ENCODE measurements around the gene DACH1.

DACH1 gene

GRCh38 chr13:71714802-71715375 lies 152.1 kb downstream of the DACH1 start:
- in situ Hi-C loops (cut with MboI; ENCODE audit: low sequenced_read_pairs), result no loop called here

DNA sequence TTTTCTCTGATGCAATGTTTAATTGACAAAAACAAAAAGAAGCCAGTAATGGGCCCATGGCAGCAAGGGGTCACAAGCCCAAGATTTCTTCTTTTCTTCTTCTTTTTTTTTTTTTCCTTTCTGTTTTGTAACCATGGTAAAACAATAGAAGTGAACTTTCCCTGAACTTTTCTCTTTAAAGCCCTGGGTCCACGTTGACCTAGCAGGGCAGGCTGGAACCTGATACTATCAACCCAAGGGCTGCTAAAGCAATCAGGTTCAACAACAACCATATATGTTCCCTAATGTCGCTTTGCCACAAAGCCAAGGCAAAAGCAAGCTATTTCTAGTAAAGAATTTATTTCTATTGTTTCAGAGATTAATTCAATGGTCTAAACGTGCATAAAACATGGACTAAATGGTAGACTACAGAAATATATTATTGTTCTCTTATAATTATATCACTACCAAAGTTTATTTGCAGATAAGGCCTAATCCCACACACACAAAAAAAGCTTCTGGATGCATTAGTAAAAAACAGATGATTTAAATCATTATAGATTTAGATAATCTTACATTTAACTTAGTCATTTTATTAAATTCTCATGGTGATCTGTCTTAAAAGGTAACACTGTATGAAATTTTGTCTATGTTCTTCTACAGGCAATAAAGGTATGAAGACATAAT lies 153.9 kb downstream of the DACH1 start:
- in situ Hi-C loops (cut with MboI; ENCODE audit: low sequenced_read_pairs), result no loop called here

GRCh38 chr13:71704656-71705055 lies 162.3 kb downstream of the DACH1 start:
- in situ Hi-C loops (cut with MboI; ENCODE audit: low sequenced_read_pairs), result no loop called here

DNA sequence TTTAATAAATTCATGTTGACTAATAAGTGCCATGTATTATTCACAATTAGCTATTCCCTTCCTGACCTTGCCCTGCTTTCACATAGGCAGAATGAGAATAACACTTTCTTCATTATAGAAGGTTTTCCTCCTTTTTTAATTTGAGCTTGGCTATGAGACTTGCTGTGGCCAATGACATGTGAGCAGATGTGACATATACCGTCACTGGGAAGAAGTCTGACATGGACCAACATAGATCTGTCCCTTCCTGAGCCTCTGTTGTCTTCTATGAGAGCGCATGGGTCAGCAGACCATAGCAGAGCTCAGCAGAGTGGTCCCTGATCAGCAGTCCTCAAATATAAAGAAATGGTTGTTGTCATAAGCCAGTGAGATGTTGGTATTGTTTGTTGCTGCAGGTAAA lies 163.9 kb downstream of the DACH1 start:
- in situ Hi-C loops (cut with MboI; ENCODE audit: low sequenced_read_pairs), result no loop called here

- in situ Hi-C loops (cut with MboI; ENCODE audit: low sequenced_read_pairs), result no loop called here
Observed at GRCh38 chr13:71702253-71702652, 164.8 kb downstream of the DACH1 start.

GRCh38 chr13:71701741-71702140 lies 165.3 kb downstream of the DACH1 start:
- in situ Hi-C loops (cut with MboI; ENCODE audit: low sequenced_read_pairs), result no loop called here

DNA sequence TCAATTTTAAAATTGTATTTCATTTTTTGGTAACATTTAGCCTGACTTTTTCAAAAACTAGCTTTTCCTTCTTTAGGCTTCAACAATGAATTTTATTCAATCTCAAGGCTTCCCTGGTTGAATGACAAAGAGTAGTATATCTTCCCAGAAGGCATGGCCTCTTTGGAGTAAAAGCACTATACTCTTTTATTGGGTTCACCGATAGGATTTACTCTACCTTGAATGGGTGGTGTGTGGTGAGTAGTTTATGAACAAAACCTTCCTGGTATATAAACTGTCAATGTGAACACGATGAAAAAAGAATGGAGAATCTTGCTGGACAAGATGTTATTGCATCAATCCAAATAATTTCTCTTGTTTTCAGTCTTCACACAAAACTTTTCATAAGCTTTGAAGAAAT lies 167.7 kb downstream of the DACH1 start:
- in situ Hi-C loops (cut with MboI; ENCODE audit: low sequenced_read_pairs), result no loop called here

DNA sequence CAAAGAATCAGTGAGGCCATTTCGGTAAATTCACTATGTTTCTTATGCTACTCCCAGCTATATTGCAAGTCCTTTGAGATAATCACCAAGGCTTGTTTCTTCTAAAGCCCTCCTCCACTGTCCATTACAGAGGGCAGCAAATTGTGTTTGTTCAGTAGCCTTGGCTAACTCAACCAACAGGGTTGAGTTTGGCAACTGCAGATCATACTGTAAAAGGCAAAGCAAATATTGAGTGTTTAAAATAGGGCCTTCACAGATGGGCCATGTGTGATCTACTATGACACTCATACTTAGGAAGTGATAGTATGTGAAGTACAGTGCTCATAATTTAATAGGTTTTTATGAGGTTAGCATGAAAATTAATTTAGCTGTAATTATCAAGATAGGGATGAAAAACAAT lies 171.3 kb downstream of the DACH1 start:
- in situ Hi-C loops (cut with MboI; ENCODE audit: low sequenced_read_pairs), result no loop called here

GRCh38 chr13:71685072-71685471 lies 181.9 kb downstream of the DACH1 start:
- in situ Hi-C loops (cut with MboI; ENCODE audit: low sequenced_read_pairs), result no loop called here

- in situ Hi-C loops (cut with MboI; ENCODE audit: low sequenced_read_pairs), result no loop called here
Observed at GRCh38 chr13:71681901-71682613, 184.9 kb downstream of the DACH1 start.

DNA sequence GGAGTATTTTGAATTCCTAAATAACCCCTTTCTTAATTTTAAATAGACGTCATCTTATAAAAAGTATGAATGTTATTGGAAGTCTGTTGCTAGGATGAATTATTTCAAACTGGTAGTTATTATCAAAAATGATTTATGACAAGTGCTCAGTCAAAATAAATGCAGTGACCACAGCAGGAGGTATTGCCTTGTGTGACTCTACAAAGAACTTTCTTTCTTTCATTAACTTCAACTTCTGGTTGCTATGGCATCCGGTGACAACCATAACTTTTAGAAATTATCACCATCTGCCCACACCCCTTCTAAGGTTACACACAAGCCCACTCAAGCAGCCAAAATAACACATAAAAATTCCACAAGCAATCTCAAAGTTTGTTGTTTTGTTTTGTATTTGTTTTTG lies 189.9 kb downstream of the DACH1 start:
- in situ Hi-C loops (cut with MboI; ENCODE audit: low sequenced_read_pairs), result no loop called here

DNA sequence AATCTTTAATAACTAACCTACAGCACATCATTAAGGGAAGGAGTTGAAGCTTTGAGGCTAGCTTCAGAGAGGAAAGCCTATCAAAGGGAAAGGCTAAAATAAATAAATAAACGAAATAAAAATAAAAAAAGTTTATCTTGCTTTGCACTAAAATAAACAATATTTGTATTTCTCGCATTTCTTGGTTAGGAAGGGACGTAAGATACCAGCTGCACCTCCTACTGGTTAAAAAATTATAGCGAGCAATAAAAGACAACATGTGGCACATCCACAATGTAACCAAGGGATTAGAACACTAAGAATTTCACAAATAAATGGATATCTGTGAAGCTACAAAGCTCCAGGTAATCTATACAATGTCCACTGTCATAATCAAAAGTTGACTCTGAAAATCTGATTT lies 194.5 kb downstream of the DACH1 start:
- in situ Hi-C loops (cut with MboI; ENCODE audit: low sequenced_read_pairs), result no loop called here

- in situ Hi-C loops (cut with MboI; ENCODE audit: low sequenced_read_pairs), result no loop called here
Observed at GRCh38 chr13:71663431-71663830, 203.6 kb downstream of the DACH1 start.

DNA sequence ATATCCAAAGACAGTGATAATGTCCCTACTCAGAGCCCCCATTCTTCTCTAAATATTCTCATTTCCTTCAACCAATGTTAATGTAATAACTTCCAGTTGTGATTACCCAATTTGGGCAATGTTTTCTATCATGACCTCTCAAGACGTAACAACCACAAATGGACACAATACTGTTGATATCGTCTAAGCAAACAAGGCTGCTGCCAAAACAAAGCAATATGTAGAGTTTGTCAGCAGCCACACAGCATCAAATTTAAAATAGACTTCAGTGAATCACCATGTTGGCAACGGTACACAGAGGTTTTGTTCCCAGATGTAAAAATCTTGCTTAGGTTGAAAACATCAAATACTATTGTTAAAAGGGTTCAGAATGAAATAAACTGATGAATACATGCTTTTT lies 205.1 kb downstream of the DACH1 start:
- in situ Hi-C loops (cut with MboI; ENCODE audit: low sequenced_read_pairs), result no loop called here

GRCh38 chr13:71659404-71659803 lies 207.6 kb downstream of the DACH1 start:
- in situ Hi-C loops (cut with MboI; ENCODE audit: low sequenced_read_pairs), result no loop called here

GRCh38 chr13:71645467-71645866 lies 221.5 kb downstream of the DACH1 start:
- in situ Hi-C loops (cut with MboI; ENCODE audit: low sequenced_read_pairs), result no loop called here

GRCh38 chr13:71644579-71644978 lies 222.4 kb downstream of the DACH1 start:
- in situ Hi-C loops (cut with MboI; ENCODE audit: low sequenced_read_pairs), result no loop called here

- in situ Hi-C loops (cut with MboI; ENCODE audit: low sequenced_read_pairs), result no loop called here
Observed at GRCh38 chr13:71643448-71643860, 223.6 kb downstream of the DACH1 start.

GRCh38 chr13:71638751-71639150 lies 228.3 kb downstream of the DACH1 start:
- in situ Hi-C loops (cut with MboI; ENCODE audit: low sequenced_read_pairs), result no loop called here

- in situ Hi-C loops (cut with MboI; ENCODE audit: low sequenced_read_pairs), result no loop called here
Observed at GRCh38 chr13:71634602-71635443, 232.2 kb downstream of the DACH1 start.

GRCh38 chr13:71634182-71634581 lies 232.8 kb downstream of the DACH1 start:
- in situ Hi-C loops (cut with MboI; ENCODE audit: low sequenced_read_pairs), result no loop called here

Data from HL-60/S4 treated with retinoic acid at 250 ng/mL for 4 days and 3 days (cell line).